Thymus (tissue), 11 donors: ENCODE measurements around the gene SLC35F3. TPM values are rescaled to one million over a fixed set of nuclear protein-coding genes. Genes with fewer than 3 reads are reported as not detected.

ENCODE experiments used
- DNase-seq, 9 donors: peaks; one replicate each; pipeline ENCODE4 v3.0.0-alpha.2; 2013; ENCODE audit warnings: low spot score in 9 of 9, low read depth in 6 of 9, missing footprints in 1 of 9
- H3K27ac ChIP-seq, 2 donors: one replicate each; pipeline ENCODE4 v1.5.1; 2013; ENCODE audit warnings: control low read depth in 1 of 2, low read depth in 1 of 2, low read length in 1 of 2, mild to moderate bottlenecking in 1 of 2, moderate library complexity in 1 of 2
- H3K27me3 ChIP-seq, 2 donors: one replicate each; pipeline ENCODE4 v1.5.1; 2013; ENCODE audit warnings: low read length in 1 of 2; ENCODE audit not compliant: control insufficient read depth in 2 of 2, insufficient read depth in 1 of 2
- H3K36me3 ChIP-seq, 2 donors: one replicate each; pipeline ENCODE4 v1.5.1; 2013; ENCODE audit warnings: low read length in 1 of 2, mild to moderate bottlenecking in 1 of 2, moderate library complexity in 1 of 2; ENCODE audit not compliant: control insufficient read depth in 2 of 2, insufficient read depth in 2 of 2
- H3K4me1 ChIP-seq, 2 donors: one replicate each; pipeline ENCODE4 v1.5.1; 2013; ENCODE audit warnings: low read length in 2 of 2; ENCODE audit not compliant: control insufficient read depth in 2 of 2, insufficient read depth in 2 of 2
- H3K4me3 ChIP-seq, 2 donors: one replicate each; pipeline ENCODE4 v1.5.1; 2013; ENCODE audit warnings: low read length in 2 of 2, control low read depth in 1 of 2, mild to moderate bottlenecking in 1 of 2
- H3K9me3 ChIP-seq, 2 donors: one replicate each; pipeline ENCODE4 v1.5.1; 2013; ENCODE audit warnings: low read length in 1 of 2, mild to moderate bottlenecking in 1 of 2; ENCODE audit not compliant: control insufficient read depth in 2 of 2, insufficient read depth in 1 of 2
- WGBS: extraction: QIAGEN DNeasy Blood & Tissue Kit; methylation state at CpG from one replicate; pipeline ENCODE4 v1.1.7; 2013; 5-methylcytosine and 5-hydroxymethylcytosine counted together
- polyA plus RNA-seq: library from polyadenylated mRNA; stranded (reverse); fragments of 200-250 nt; gene quantifications from one replicate; pipeline ENCODE4 v1.2.3, GENCODE V29; 2013
- total RNA-seq: library from RNA; stranded (reverse); fragments of 120-200 nt; gene quantifications from one replicate; pipeline ENCODE4 v1.2.4, GENCODE V29; 2013
- donor health status: healthy.

Gene SLC35F3
- total and polyA plus RNA-seq, 2 donors, result 1.9 to 3.2 TPM

GRCh38 chr1:233972951-233973635, 68.6 kb downstream of the SLC35F3 start:
- no peak for DNase-seq
- Histone ChIP-seq H3K9me3 (no peaks in the 10 kb centered on the region), H3K4me1 (no peaks in the 10 kb centered on the region), H3K27ac (no peak overlapping the region), H3K4me3 (no peak overlapping the region), H3K36me3 (no peaks in the 10 kb centered on the region), H3K27me3 (no peaks in the 10 kb centered on the region)
- WGBS, result 85% methylated on average over 7 of the region's 7 CpGs

DNA sequence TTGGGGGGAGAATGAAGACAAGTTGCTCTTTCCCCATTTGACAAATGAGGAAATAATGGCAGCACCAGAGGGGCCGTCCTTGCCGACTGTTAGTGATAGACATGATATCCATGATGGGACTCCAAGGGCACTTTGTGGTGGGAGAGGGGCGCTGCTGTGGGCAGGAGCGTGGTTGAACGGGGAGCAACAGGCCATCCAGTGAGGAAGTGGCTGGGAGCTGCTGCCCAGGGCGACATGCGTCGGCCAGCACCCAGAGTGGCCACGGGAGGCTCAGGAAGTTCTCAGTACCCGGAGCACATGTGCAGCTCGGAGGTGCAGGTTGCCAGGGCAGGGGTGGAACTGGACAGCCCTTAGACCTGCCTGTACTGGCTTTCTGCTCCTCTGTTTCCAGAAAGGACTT, 71.0 kb downstream of the SLC35F3 start:
- Histone ChIP-seq H3K36me3 (no peaks in the 10 kb centered on the region), H3K27me3 (no peaks in the 10 kb centered on the region), H3K4me1 (no peaks in the 10 kb centered on the region), H3K9me3 (no peaks in the 10 kb centered on the region), H3K4me3 (no peak overlapping the region), H3K27ac (no peak overlapping the region)
- DNase-seq, result no peak
- WGBS, result 91% methylated on average over 11 of the region's 11 CpGs

GRCh38 chr1:233981042-233981675, 76.7 kb downstream of the SLC35F3 start:
- DNase-seq, result no peak
- Histone ChIP-seq H3K27me3 (no peaks in the 10 kb centered on the region), H3K4me3 (no peak overlapping the region), H3K27ac (no peak overlapping the region), H3K4me1 (no peaks in the 10 kb centered on the region), H3K9me3 (no peaks in the 10 kb centered on the region), H3K36me3 (no peaks in the 10 kb centered on the region)
- WGBS, result 92% methylated on average over 10 of the region's 10 CpGs

DNA sequence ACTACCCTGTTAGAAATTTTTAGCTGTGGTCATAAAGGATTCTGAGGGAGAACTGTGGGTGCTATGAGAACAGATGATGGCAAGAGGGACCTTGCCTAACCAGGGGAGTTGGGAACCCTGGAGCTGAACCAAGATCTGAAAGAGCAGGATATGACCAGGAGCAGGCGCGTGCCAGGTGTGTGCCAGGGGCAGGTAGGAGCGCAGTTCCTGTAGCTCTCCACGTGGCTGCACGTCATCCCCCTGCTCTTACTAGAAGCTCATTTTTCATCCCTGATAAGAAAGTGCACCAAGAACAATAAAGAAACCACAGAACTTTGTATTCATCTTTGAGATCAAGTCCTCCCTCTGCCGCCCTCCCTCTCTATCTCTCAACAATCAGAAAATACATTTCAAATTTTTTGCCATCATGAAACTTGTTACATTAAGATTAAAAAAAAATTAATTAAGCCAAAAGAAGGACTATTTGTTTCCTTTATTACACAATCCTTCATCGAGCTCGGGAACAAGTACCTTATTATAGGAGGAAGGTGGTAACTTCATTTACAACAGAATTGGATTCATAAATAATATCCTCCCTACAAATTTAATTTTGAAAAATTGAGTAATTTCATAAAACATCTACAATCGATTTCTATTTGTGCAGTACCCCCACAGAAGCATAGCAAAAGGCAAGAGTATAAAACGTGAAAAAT, 78.5 kb downstream of the SLC35F3 start:
- 77% methylated on average over 10 of the region's 10 CpGs for WGBS
- Histone ChIP-seq H3K4me3 (no peak overlapping the region), H3K36me3 (no peaks in the 10 kb centered on the region), H3K27me3 (no peaks in the 10 kb centered on the region), H3K9me3 (no peaks in the 10 kb centered on the region), H3K4me1 (no peaks in the 10 kb centered on the region), H3K27ac (no peak overlapping the region)
- DNase-seq, result no peak

GRCh38 chr1:233983811-233984210, 79.3 kb downstream of the SLC35F3 start:
- no peaks in the 10 kb centered on the region for H3K4me1 ChIP-seq
- 83% methylated on average over 7 of the region's 7 CpGs for WGBS
- no peaks in the 10 kb centered on the region for H3K27me3 ChIP-seq
- no peaks in the 10 kb centered on the region for H3K9me3 ChIP-seq
- no peak for DNase-seq
- H3K4me3 ChIP-seq, result no peak overlapping the region
- no peaks in the 10 kb centered on the region for H3K36me3 ChIP-seq
- no peak overlapping the region for H3K27ac ChIP-seq

DNA sequence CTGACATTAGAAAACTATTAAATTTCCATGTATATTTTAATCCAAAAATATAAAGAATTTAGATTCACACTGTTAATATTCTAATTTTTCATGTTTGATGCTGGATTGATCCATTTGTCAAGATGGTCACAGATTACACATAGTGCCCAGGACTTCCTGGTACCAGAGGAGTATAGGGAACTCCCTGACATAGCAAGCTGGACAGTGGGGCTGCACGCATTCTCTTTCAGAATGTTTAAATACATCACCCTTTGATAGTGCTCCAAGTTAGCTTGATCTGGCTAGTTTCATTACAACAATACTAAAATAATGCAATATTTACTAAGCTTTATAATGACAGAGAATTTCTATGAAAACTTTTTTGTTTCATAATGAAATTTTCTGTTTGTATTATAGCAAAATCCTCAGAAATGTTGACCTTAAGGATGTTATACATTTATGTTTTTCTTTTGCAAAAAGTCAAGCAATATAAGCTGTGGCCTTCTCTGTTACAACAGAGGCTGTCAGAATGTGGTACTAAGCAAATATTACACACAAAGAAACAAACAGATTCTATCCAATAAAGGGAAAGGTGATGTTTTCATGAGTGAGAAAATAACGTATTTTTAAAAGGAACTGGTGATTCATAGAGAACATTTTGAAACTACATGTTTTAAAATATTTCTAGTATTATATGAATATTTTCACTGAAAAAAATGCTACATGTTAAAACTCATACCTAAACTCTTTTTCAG, 84.7 kb downstream of the SLC35F3 start:
- no peak for DNase-seq
- Histone ChIP-seq H3K4me3 (no peak overlapping the region), H3K9me3 (no peaks in the 10 kb centered on the region), H3K27ac (no peak overlapping the region), H3K27me3 (no peaks in the 10 kb centered on the region), H3K4me1 (no peaks in the 10 kb centered on the region), H3K36me3 (no peaks in the 10 kb centered on the region)
- WGBS, result 94% methylated on average over 2 of the region's 2 CpGs

- H3K9me3 ChIP-seq, result no peaks in the 10 kb centered on the region
- no peak for DNase-seq
- no peak overlapping the region for H3K4me3 ChIP-seq
- H3K27ac ChIP-seq, result no peak overlapping the region
- H3K27me3 ChIP-seq, result no peaks in the 10 kb centered on the region
- 71% methylated on average over 2 of the region's 2 CpGs for WGBS
- H3K36me3 ChIP-seq, result no peaks in the 10 kb centered on the region
- H3K4me1 ChIP-seq, result no peaks in the 10 kb centered on the region
These were observed 86.0 kb downstream of the SLC35F3 start for GRCh38 chr1:233990486-233990885.

DNA sequence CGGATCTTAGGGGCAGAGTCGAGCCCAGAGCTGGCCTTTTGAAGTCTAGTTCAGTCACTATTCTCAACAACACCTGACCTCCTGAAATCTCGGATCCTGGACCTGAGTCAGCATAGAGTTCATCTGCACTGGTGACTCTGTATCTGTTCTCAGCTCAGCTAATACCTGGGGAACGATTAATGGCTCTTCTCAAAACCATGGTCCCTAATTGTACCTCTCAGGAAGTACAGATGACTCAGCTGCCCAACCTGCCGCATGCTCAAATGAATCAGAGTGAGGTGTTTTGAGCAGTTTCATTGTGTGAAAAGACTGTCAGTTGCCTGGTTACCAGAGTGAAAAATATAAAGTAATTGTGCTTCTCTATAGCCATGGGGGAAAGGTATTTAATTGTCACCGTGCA, 89.2 kb downstream of the SLC35F3 start:
- no peak for DNase-seq
- Histone ChIP-seq H3K27me3 (no peaks in the 10 kb centered on the region), H3K36me3 (no peaks in the 10 kb centered on the region), H3K9me3 (no peaks in the 10 kb centered on the region), H3K4me3 (no peak overlapping the region), H3K27ac (no peak overlapping the region), H3K4me1 (no peaks in the 10 kb centered on the region)
- 56% methylated on average over 6 of the region's 6 CpGs for WGBS

DNA sequence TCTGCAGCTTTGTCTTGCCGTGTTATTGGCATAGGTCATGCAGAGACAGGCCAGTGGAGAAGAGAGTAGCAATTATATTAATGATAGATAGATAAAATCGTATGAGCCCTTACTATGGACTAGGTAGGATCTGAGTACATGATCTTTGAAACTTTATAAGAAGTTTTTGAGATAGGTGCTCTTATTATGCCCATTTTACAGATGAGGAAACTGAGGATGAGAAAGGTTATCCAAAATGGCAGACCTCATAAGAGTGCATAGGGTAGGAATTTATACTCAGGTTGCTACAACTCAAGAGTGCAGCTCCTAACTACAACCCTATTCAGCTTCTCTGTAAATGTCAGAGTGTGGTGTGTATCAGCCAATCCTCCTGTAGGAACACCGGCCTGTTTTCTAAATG, 89.6 kb downstream of the SLC35F3 start:
- Histone ChIP-seq H3K27me3 (no peaks in the 10 kb centered on the region), H3K36me3 (no peaks in the 10 kb centered on the region), H3K9me3 (no peaks in the 10 kb centered on the region), H3K4me1 (no peaks in the 10 kb centered on the region), H3K27ac (no peak overlapping the region), H3K4me3 (no peak overlapping the region)
- 92% methylated on average over 3 of the region's 3 CpGs for WGBS
- no peak for DNase-seq
